Caco-2 (cell line): ENCODE data around the gene GGN. TPM values are rescaled to one million over a fixed set of nuclear protein-coding genes. Genes with fewer than 3 reads are reported as not detected.
A peak's percentile ranks its signal among the peaks of the same experiment; 100 is the strongest.

Experiments
- BruUV-seq: library from RNA; stranded (reverse); fragments of 400-500 nt; replicated peaks from 2 replicates; lab custom pipeline; 2021; lab: Mats Ljungman, UMichigan
- CTCF ChIA-PET: fragments of 300-600 bp; sonication (Branson Sonifier 250); formaldehyde crosslinking; loops from one replicate; lab custom pipeline; 2022; ENCODE audit warnings: antibody characterized with exemption; lab: Charles Lee
- POLR2A ChIA-PET: fragments of 300-600 bp; sonication (Branson Sonifier 250); formaldehyde crosslinking; loops from one replicate; lab custom pipeline; 2022; ENCODE audit warnings: antibody characterized with exemption; lab: Charles Lee
- DNase-seq, 2 experiments: peaks; one replicate each; pipeline versions ENCODE4 v3.0.0 to v3.0.0-alpha.2; 2020 to 2022
- H3K27me3 ChIP-seq: replicated peaks from 2 replicates; pipeline ENCODE4 v1.6.0; 2011; ENCODE audit warnings: low read length; ENCODE audit not compliant: control insufficient read depth, insufficient read depth
- H3K36me3 ChIP-seq: 2 replicates; pipeline ENCODE4 v1.5.1; 2011; ENCODE audit warnings: low read length; ENCODE audit not compliant: control insufficient read depth, insufficient read depth
- H3K4me1 ChIP-seq: fragments of 250-450 bp; sonication (Bioruptor Pico); 2 replicates; pipeline ENCODE4 v1.5.1; 2020; ENCODE audit warnings: mild to moderate bottlenecking
- H3K4me3 ChIP-seq: 2 replicates; pipeline ENCODE4 v1.5.1; 2011; ENCODE audit warnings: low read depth, mild to moderate bottlenecking, control low read depth, low read length
- H3K9me3 ChIP-seq: fragments of 250-450 bp; sonication (Bioruptor Pico); 2 replicates; pipeline ENCODE4 v1.5.1; 2020; ENCODE audit warnings: mild to moderate bottlenecking, moderate library complexity
- H3K27ac Mint-ChIP-seq: one replicate; pipeline ENCODE4 v1.8.0; 2022; ENCODE audit warnings: mixed read lengths; ENCODE audit not compliant: unreplicated experiment
- H3K27me3 Mint-ChIP-seq: one replicate; pipeline ENCODE4 v1.8.0; 2022; ENCODE audit warnings: mixed read lengths; ENCODE audit not compliant: insufficient read depth, unreplicated experiment
- H3K36me3 Mint-ChIP-seq: one replicate; pipeline ENCODE4 v1.8.0; 2022; ENCODE audit warnings: mild to moderate bottlenecking, mixed read lengths; ENCODE audit not compliant: insufficient read depth, unreplicated experiment
- H3K4me1 Mint-ChIP-seq: one replicate; pipeline ENCODE4 v1.8.0; 2022; ENCODE audit warnings: low read depth, mixed read lengths; ENCODE audit not compliant: unreplicated experiment
- H3K4me3 Mint-ChIP-seq: one replicate; pipeline ENCODE4 v1.8.0; 2022; ENCODE audit warnings: mild to moderate bottlenecking, moderate library complexity, mixed read lengths; ENCODE audit not compliant: unreplicated experiment
- H3K9me3 Mint-ChIP-seq: one replicate; pipeline ENCODE4 v1.8.0; 2022; ENCODE audit warnings: mixed read lengths; ENCODE audit not compliant: unreplicated experiment
- intact Hi-C: fragments of 100-400 bp; cut with micrococcal nuclease; formaldehyde crosslinking; loops from one replicate; pipeline ENCODE4 v1.10.0; 2022; ENCODE audit not compliant: unreplicated experiment
- total RNA-seq: library from RNA; stranded (reverse); gene quantifications from 2 replicates; pipeline ENCODE4 v1.2.3, GENCODE V29; 2022
- TF ChIP-seq, protein P1 (sequence below), 2 experiments: fragments of 200-600 bp in 1 of 2; IDR thresholded peaks; 1 replicate in 1 of 2; 2 replicates in 1 of 2; pipeline versions ENCODE4 v1.5.1 to v1.8.0; 2011 to 2022; ENCODE audit warnings: antibody characterized with exemption in 1 of 2, control low read depth in 1 of 2, inconsistent platforms in 1 of 2, low read depth in 1 of 2, low read length in 1 of 2, mild to moderate bottlenecking in 1 of 2, moderate library complexity in 1 of 2; ENCODE audit not compliant: insufficient read depth in 1 of 2, severe bottlenecking in 1 of 2, unreplicated experiment in 1 of 2

GGN gene
- total RNA-seq, 1 experiment from 2014 or later = 0.79 TPM

DNA sequence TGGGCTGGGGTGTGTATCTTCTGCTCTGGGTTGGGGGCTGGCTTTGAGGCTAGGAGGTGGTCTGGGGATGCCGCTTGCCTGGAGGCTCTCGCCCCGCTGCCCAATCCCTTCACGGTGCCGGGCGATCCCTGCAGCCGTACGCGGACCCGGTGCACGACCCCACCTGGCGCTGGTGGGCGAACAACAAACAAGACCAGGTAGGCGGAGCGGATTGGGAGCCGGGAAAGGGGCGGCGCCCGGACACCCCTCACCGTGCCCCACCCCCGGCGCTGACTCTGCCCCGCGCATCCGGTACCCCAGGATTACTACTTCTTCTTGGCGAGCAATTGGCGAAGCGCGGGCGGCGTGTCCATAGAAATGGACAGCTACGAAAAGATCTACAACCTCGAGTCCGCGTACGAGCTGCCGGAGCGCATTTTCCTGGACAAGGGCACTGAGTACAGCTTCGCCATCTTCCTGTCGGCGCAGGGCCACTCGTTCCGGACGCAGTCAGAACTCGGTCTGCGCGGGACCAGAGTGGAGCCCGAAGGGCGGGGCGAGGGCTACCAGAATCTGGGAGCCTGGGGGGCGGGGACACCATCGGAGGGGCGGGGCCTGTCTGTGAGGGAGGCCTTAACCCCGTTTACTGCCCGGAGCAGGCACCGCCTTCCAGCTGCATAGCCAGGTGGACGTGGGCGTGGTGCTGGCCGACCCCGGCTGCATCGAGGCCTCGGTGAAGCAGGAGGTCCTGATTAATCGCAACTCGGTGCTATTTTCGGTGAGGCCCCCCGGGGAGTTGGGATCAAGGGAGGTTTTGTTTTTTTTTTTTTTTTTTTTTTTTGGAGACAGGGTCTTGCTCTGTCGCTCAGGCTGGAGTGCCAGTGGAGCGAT lies 25.5 kb downstream of the GGN start:
- H3K4me1 Mint-ChIP-seq = peaks cover 19% of the 10 kb centered on the region
- TF ChIP-seq, protein P1, sequence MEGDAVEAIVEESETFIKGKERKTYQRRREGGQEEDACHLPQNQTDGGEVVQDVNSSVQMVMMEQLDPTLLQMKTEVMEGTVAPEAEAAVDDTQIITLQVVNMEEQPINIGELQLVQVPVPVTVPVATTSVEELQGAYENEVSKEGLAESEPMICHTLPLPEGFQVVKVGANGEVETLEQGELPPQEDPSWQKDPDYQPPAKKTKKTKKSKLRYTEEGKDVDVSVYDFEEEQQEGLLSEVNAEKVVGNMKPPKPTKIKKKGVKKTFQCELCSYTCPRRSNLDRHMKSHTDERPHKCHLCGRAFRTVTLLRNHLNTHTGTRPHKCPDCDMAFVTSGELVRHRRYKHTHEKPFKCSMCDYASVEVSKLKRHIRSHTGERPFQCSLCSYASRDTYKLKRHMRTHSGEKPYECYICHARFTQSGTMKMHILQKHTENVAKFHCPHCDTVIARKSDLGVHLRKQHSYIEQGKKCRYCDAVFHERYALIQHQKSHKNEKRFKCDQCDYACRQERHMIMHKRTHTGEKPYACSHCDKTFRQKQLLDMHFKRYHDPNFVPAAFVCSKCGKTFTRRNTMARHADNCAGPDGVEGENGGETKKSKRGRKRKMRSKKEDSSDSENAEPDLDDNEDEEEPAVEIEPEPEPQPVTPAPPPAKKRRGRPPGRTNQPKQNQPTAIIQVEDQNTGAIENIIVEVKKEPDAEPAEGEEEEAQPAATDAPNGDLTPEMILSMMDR (IDR thresholded peaks at IDR 0.05; ENCODE audit: insufficient read depth in 1 of 2, low read depth in 1 of 2, low read length in 1 of 2, severe bottlenecking in 1 of 2, unreplicated experiment in 1 of 2) = no peak
- peaks cover 13% of the 10 kb centered on the region for H3K27me3 Mint-ChIP-seq
- H3K9me3 ChIP-seq = no peaks in the 10 kb centered on the region
- ChIA-PET CTCF (interaction anchor here (0.6 to 2.9 kb wide), 11 partner anchors 12 to 567 kb away, joined by 3 to 21 read pairs (median 4); partner anchors contain the start of genes FAM98C and PSMD8), POLR2A (interaction anchor here (0.6 to 1.8 kb wide), 3 partner anchors 12 to 98 kb away, joined by 3 to 15 read pairs (median 7); partner anchors contain the start of genes GGN, PSMD8 and SPINT2)
- peak overlapping the region; percentile 20 for H3K27ac Mint-ChIP-seq
- H3K36me3 ChIP-seq = no peaks in the 10 kb centered on the region
- H3K36me3 Mint-ChIP-seq = peaks cover 16% of the 10 kb centered on the region
- H3K4me1 ChIP-seq = peaks cover 10% of the 10 kb centered on the region
- BruUV-seq = no TSS peak
- H3K27me3 ChIP-seq = peaks cover 7% of the 10 kb centered on the region
- H3K4me3 Mint-ChIP-seq = peak overlapping the region; percentile 79
- no peaks in the 10 kb centered on the region for H3K9me3 Mint-ChIP-seq
- H3K4me3 ChIP-seq = peak overlapping the region; percentile 96
- intact Hi-C loops = loop anchor here (1.0 kb wide), 1 partner anchor 25 kb away; no protein-coding TSS in a partner anchor
- DNase-seq = peak; percentile 94 to 96

DNA sequence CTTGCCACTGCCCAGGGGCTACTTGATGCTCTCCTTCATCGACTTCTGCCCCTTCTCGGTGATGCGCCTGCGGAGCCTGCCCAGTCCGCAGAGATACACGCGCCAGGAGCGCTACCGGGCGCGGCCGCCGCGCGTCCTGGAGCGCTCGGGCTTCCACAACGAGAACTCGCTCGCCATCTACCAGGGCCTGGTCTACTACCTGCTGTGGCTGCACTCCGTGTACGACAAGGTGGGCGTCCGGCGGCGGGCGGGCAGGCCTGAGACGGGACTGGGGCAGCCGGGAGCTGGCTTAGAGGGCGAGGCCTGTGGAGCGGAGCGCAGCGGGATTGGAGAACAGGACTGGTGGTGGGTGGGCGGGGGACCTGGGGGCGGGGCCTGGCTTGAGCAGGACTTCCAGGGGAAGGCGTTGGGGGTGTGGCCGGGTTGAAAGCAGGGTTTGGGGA lies 26.2 kb downstream of the GGN start:
- H3K4me1 Mint-ChIP-seq = peaks cover 19% of the 10 kb centered on the region
- no peaks in the 10 kb centered on the region for H3K9me3 Mint-ChIP-seq
- BruUV-seq = no TSS peak
- H3K4me3 ChIP-seq = peak overlapping the region; percentile 96
- no peaks in the 10 kb centered on the region for H3K9me3 ChIP-seq
- H3K27ac Mint-ChIP-seq = peak overlapping the region; percentile 20
- TF ChIP-seq, protein P1 (IDR thresholded peaks at IDR 0.05; ENCODE audit: insufficient read depth in 1 of 2, low read depth in 1 of 2, low read length in 1 of 2, severe bottlenecking in 1 of 2, unreplicated experiment in 1 of 2) = peak; percentile 22 to 34
- H3K36me3 ChIP-seq = no peaks in the 10 kb centered on the region
- peak; percentile 92 to 94 for DNase-seq
- peaks cover 16% of the 10 kb centered on the region for H3K36me3 Mint-ChIP-seq
- intact Hi-C loops = loop anchor here (1.0 kb wide), 2 partner anchors 13 to 24 kb away; partner anchors contain the start of gene PSMD8
- peaks cover 14% of the 10 kb centered on the region for H3K27me3 Mint-ChIP-seq
- ChIA-PET POLR2A (interaction anchor here (0.6 to 1.8 kb wide), 2 partner anchors 13 to 98 kb away, joined by 3 to 15 read pairs; partner anchors contain the start of genes PSMD8 and SPINT2), CTCF (interaction anchor here (0.6 to 2.9 kb wide), 7 partner anchors 13 to 568 kb away, joined by 3 to 21 read pairs (median 3); partner anchors contain the start of genes FAM98C and PSMD8)
- H3K4me3 Mint-ChIP-seq = peak overlapping the region; percentile 79
- peaks cover 7% of the 10 kb centered on the region for H3K27me3 ChIP-seq
- H3K4me1 ChIP-seq = peaks cover 10% of the 10 kb centered on the region
